ENCODE measurements around the gene CHCT1.
"Not testable (repeated sequence)": the region's sequence is repeated elsewhere in the genome, so short reads cannot be mapped to it uniquely, and the experiment has no call there.

Gene CHCT1

DNA sequence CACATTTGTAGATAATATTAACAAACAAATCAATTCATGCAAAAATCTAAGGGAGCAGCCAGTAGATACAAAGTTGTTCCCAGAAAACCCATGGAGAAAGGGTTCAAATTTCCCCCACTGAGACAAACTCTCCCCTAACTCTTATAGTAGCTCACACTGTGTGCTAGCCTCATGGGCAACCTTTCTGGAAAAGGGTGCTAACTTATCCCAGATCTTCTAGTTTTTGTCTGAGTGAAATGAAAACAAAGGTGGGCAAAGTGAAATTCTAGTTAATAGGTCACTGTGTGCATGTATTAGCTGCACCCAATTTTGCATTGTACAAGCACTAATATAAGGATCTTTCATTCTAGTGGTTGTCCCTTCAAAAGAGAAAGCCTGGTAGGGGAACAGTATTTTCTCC lies 20.5 kb upstream of the CHCT1 start:
- DNase-seq = no peak

DNA sequence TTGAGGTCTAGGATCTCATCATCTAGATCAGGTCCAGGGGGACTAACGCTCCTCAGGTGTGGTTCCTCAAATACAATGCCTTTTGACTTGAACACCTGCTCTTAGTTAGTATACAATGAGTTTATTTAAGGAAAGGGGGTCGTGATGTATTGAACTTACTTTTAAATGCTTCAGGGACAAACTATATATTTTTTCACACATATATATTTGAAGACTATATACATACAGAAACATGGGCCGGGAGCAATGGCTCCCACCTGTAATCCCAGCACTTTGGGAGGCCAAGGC lies 18.8 kb upstream of the CHCT1 start:
- DNase-seq = no peak

- DNase-seq = no peak
Observed at GRCh38 chr17:60403962-60404361, 18.3 kb upstream of the CHCT1 start.

GRCh38 chr17:60406887-60407286 lies 15.4 kb upstream of the CHCT1 start:
- no peak for DNase-seq

DNA sequence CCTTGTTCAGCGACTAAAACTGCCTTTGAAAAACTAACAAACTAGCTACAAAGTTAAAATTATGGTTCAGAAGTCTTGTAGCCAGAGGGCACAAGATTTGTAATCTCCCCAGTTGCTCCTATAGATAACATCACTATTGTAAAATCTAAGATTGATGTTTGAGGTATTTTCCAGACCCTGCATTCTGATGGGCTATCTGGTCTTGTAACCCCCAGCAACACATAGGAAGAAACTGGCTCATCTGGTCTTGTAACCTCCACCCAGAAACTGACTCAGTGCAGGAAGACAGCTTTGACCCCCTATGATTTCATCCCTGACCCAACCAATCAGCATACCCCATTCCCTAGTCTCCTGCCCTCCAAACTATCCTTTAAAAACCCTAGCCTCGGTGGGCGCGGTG lies 12.3 kb upstream of the CHCT1 start:
- no peak for DNase-seq

DNA sequence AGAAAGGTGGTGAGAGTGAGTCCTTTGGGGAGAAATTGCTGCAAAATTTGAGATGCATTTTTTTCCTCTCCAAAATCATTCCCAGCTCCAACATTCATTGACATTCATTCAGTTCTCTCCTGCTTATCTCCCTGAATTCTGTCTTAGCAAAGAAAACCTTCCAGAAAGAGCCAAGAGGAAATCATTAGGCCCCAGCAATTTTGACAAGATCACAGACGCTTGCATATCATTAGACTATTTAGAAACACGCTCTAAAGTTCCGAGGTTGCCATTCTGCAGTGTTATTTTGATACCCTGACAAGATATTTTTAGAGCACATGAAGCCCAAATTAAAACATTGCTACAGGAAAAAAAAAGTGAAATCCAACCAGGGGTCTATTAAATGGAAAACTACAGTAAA lies 9.6 kb upstream of the CHCT1 start:
- DNase-seq = no peak

DNA sequence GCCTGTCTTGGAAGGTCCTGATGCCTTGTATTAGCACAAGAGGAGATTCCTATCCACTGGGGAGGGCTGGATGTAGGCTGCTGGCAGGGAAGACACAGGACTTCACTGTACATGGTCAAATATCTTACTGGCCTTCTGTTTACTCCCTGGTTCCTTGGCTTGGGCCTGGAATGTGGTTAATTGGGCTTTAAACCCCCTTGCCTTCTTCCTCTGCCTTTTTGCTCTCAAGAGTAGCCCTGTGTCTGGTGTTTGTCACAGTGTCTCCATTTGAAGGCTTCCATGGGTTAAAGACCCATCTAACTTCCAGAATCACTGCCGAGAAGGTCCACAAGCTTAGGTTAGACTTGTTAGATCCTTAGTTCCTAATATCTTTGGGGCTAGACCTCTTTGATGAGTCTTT lies 7.1 kb upstream of the CHCT1 start:
- DNase-seq = no peak

DNA sequence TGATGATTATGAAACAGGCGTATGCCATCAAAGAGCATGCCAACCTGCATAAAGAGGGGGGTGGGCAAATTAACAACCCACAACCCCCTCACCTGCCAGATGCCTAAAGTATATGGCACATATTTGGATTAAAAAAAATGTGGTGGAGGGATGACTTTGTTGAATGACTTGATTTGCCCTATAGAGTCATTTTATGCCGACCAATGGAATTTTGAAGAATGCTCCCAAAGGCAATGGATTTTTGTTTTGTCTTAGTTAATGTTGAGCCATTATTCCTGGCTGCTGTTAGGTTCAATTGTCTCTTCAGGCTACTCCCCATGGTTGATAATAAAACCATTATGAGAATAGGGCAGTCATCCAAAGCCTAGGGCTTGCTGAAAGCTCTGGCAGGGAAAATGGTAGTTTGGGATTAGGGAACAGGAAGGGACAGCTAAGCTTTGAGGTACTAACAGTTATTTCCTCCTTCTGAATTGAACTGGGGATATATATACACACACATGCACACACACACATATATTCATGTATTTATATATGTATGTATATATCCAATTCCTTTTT lies 5.8 kb upstream of the CHCT1 start:
- no peak for DNase-seq

GRCh38 chr17:60419003-60419402 lies 3.3 kb upstream of the CHCT1 start:
- not testable (repeated sequence) for DNase-seq

DNA sequence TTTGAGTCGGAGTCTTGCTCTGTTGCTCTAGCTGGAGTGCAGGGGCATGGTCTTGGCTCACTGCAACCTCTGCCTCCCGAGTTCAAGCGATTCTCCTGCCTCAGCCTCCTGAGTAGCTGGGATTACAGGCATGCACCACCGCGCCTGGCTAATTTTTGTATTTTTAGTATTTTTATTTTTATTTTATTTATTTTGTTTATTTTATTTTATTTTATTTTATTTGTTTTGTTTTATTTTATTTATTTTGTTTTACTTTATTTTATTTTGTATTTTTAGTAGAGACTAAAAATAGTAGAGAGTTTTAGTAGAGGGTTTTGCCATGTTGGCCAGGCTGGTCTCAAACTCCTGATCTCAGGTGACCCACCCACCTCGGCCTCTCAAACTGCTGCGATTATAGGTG lies 2.4 kb upstream of the CHCT1 start:
- DNase-seq = not testable (repeated sequence)

DNA sequence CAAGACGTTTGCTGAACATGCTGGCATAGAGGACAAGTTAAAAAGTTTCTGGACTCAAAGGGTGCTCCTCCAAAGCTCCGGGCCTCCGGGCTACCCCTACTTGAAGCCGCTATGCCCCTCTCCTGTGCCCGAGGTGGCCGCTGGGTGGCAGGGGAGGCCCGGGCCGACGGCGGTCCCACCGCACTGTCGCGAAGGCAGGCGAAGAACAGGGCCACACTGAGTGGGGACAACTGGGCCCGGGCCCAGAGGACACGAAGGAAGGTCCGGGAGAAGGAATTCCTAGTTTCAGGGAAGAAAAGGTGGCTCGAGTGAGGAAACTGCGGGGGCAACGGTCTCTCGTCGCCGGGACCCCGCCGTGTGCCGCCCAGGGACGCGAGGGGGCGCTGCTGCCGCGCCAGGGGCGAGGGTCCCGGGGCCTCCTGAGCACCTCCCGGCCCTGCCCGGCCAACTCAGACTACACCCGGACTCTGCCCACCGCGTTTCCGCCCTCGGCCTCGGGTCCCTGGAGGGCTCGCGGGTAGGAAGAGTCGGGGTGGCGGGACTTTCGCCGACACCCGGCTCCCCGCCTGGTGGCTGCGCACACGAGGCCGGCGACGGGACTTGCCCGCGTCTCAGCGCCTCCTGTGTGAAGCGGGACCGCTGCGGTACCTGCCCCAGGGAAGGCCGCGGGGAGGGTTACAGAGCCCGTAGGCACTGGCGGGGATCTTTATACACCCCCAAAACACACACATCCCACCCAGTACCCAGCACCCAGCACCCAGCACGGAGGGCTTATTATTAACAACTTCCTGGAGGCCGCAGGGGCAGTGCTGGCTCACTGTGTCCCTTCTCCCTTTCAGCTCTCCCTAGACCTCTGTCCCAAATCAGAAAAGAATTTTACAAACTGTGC lies 772 bp upstream of the CHCT1 start:
- DNase-seq = peak; percentile 64

DNA sequence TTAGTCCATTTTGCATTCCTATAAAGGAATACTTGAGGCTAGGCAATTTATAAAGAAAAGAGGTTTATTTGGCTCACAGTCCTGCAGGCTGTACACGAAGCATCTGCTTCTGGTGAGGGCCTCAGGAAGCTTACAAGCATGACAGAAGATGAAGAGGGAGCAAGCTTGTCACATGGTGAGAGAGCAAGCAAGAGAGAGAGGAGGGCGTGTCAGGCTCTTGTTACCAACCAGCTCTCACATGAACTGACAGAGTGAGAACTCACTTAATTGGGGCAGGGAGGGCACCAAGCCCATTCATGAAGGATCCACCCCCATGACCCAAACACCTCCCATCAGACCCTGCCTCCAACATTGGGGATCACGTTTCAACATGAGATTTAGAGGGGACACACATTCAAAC lies 1.6 kb downstream of the CHCT1 start:
- DNase-seq = no peak

DNA sequence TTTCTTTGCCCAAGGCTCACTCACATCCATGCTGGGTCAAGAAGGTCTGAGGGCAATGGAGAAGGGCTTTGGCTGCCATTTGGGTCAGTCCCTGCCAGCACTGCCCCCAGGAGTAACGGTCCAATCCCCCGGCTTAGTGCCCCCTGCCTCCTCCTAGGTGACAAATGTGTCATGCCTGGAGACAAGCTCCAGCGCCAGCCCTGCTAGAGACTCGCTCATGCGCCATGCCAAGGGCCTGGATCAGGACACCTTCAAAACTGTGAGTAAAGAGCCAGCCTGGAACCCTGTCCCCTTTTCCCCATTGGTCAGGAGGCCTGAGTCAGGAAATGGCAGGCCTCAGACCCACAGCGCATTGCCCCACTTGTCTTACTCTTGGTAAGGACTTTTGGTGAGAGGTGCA lies 3.3 kb downstream of the CHCT1 start:
- DNase-seq = no peak

DNA sequence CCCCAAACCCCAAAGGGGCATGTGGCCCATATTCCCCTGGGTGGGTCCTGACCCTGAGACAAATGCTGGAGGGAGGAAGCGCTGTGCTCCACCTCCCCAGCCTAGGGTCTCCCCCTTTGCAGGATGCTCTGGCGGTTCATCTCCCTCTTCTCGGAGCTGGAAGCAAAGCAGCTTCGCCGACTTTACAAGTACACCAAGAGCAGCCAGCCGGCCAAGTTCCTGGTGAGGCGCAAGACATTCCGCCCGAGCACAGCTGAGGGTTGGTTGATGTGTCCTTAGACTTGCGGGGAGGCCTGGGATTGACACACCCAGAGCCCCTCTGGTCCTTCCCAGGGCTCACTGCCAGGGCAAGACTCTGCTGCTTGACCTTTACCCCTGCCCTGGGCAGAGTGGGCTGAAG lies 4.3 kb downstream of the CHCT1 start:
- DNase-seq = no peak

- DNase-seq = not testable (repeated sequence)
Observed at GRCh38 chr17:60428491-60428890, 6.2 kb downstream of the CHCT1 start.

GRCh38 chr17:60430561-60430960 lies 8.3 kb downstream of the CHCT1 start:
- not testable (repeated sequence) for DNase-seq

GRCh38 chr17:60433021-60433997 lies 11.0 kb downstream of the CHCT1 start:
- not testable (repeated sequence) for DNase-seq

DNA sequence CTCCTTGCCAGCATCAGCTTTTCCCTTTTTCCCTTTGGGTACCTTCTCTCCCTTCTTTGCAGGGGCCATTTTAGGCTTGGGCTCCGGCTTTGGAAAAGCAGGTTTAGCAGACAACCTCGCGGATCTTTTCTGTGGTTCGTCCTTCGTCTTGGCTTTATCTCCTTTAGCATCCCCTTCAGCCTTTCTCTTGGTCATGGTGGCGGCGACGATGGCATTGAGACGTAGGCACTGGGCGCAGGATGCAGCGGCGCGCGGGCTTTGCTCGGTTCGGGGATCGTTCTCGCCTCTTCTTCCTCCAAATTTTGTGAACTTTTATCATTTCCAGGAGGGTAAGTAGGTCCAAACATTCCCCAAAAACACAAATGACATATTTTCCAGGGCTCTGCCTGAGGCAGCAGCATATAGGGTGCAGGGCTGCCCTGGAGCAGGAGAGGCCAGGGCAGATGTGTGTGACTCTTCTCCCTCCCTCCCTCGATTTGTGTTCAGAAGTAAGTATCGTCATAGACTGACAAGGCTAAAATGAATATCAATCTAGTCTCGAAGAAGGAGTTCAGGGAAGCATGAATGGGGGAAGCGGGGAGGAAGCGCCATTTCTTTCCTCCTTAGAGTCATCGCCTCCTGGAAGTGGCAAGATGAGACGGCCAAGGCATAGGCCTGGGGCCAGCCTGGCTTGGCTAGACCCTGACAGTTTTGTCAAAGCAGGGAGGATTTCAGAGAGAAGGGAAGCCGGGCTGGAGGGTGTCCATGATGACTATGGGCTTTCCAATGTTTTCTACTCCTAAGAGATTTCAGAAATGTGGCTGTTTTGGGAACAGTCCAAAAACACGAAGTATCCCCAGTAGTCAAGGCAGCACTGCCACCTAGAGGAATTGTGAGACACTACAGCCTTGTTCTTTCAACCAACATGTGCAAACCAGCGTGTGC lies 13.2 kb downstream of the CHCT1 start:
- peak; percentile 46 for DNase-seq

GRCh38 chr17:60436676-60437075 lies 14.4 kb downstream of the CHCT1 start:
- no peak for DNase-seq

- DNase-seq = no peak
Observed at GRCh38 chr17:60439501-60439900, 17.2 kb downstream of the CHCT1 start.

GRCh38 chr17:60442271-60443173 lies 20.2 kb downstream of the CHCT1 start:
- DNase-seq = no peak
